ENCODE data around the gene B3GALNT2.

B3GALNT2 gene

DNA sequence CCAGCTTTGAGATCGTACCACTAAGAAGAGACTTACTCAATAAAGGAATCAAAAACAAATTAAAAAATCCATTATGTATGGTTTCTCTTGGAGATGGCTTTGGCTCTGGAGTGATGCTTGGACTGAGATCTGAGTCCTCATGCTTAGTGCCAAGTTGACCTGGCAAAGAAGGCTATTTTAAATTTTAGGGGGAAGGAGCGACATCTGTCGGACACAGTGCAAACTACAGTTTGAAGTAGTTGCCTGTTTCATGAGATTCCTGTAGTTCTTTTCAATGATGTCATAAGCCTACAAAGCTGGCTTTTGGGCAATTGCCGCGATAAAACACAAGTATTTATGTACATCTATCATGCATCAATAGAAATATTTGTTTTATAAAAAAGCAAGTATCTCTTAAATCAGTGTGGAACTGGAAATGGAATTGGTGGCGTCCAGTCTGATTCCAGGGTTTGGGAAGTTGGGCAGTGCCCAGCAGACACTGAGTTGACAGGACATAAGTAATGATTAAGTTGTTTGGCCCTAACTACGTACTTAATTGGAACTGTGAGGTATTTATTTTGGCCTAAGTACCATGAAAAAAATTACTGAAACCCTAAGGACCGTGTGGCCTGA, 87.1 kb downstream of the B3GALNT2 start:
- H3K9me3 ChIP-seq (ENCODE audit: control insufficient read depth, low read depth, low read length): no peaks in the 10 kb centered on the region

DNA sequence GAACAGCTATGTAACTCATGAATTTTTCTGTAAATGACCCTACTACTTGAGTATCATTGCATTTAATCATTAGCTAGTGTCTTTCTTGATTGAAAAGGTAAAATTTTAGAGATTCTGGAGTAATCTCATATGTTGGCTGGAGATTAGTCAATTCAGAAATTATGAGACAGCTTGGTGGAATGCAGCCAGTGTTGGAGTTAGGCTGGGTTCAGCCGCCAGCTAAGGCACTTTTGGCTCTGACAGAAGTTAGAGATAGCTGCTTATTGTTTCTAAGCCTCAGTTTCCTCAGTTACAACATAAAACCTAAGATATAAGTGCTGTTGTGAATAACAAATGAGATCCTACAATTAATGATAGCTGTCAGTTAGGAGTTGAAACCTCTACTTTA, 87.6 kb downstream of the B3GALNT2 start:
- Histone ChIP-seq H3K4me1 (ENCODE audit: control insufficient read depth, low read depth, low read length) (no peaks in the 10 kb centered on the region), H3K9me3 (ENCODE audit: control insufficient read depth, low read depth, low read length) (no peaks in the 10 kb centered on the region), H3K27ac (ENCODE audit: low read length) (no peak overlapping the region), H3K4me3 (ENCODE audit: low read length) (no peak overlapping the region), H3K36me3 (ENCODE audit: control insufficient read depth, low read depth, low read length) (no peaks in the 10 kb centered on the region), H3K9ac (ENCODE audit: low read length) (no peak overlapping the region), H3K27me3 (ENCODE audit: control insufficient read depth, insufficient read depth, low read length) (no peaks in the 10 kb centered on the region)

More for the DNA sequence above, 87.1 kb downstream of the B3GALNT2 start:
- no peak overlapping the region for H3K9ac ChIP-seq (ENCODE audit: low read length)
- no peaks in the 10 kb centered on the region for H3K36me3 ChIP-seq (ENCODE audit: control insufficient read depth, low read depth, low read length)
- no peaks in the 10 kb centered on the region for H3K27me3 ChIP-seq (ENCODE audit: control insufficient read depth, insufficient read depth, low read length)
- H3K27ac ChIP-seq (ENCODE audit: low read length): no peak overlapping the region
- no peak overlapping the region for H3K4me3 ChIP-seq (ENCODE audit: low read length)
- no peaks in the 10 kb centered on the region for H3K4me1 ChIP-seq (ENCODE audit: control insufficient read depth, low read depth, low read length)

- Histone ChIP-seq H3K4me1 (ENCODE audit: control insufficient read depth, low read depth, low read length) (no peaks in the 10 kb centered on the region), H3K36me3 (ENCODE audit: control insufficient read depth, low read depth, low read length) (no peaks in the 10 kb centered on the region), H3K9me3 (ENCODE audit: control insufficient read depth, low read depth, low read length) (no peaks in the 10 kb centered on the region), H3K27me3 (ENCODE audit: control insufficient read depth, insufficient read depth, low read length) (no peaks in the 10 kb centered on the region), H3K27ac (ENCODE audit: low read length) (no peak overlapping the region), H3K9ac (ENCODE audit: low read length) (no peak overlapping the region), H3K4me3 (ENCODE audit: low read length) (no peak overlapping the region)
These were observed 89.0 kb downstream of the B3GALNT2 start for GRCh38 chr1:235415008-235415904.

- no peaks in the 10 kb centered on the region for H3K4me1 ChIP-seq (ENCODE audit: control insufficient read depth, low read depth, low read length)
- no peaks in the 10 kb centered on the region for H3K27me3 ChIP-seq (ENCODE audit: control insufficient read depth, insufficient read depth, low read length)
- no peaks in the 10 kb centered on the region for H3K36me3 ChIP-seq (ENCODE audit: control insufficient read depth, low read depth, low read length)
- H3K9me3 ChIP-seq (ENCODE audit: control insufficient read depth, low read depth, low read length): no peaks in the 10 kb centered on the region
- H3K9ac ChIP-seq (ENCODE audit: low read length): no peak overlapping the region
- no peak overlapping the region for H3K4me3 ChIP-seq (ENCODE audit: low read length)
- no peak overlapping the region for H3K27ac ChIP-seq (ENCODE audit: low read length)
These were observed 92.5 kb downstream of the B3GALNT2 start for GRCh38 chr1:235411489-235412486.

DNA sequence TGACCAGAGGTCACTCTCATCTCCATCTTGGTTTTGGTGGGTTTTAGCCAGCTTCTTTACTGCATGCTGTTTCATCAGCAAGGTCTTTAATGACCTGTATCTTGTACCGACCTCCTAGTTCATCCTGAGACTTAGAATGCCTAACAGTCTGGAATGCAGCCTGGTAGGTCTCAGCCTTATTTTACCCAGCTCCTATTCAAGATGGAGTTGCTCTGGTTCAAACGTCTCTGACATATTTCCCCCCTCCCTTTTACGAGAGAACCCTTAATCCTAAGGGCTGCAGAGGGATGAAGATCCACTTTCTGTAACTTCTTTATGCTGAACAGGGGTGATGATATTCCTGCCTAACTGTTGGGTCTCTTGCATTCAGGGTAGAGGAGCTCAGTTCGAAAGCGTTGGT, 93.8 kb downstream of the B3GALNT2 start:
- H3K36me3 ChIP-seq (ENCODE audit: control insufficient read depth, low read depth, low read length): no peaks in the 10 kb centered on the region
- no peaks in the 10 kb centered on the region for H3K4me1 ChIP-seq (ENCODE audit: control insufficient read depth, low read depth, low read length)
- no peaks in the 10 kb centered on the region for H3K27me3 ChIP-seq (ENCODE audit: control insufficient read depth, insufficient read depth, low read length)

DNA sequence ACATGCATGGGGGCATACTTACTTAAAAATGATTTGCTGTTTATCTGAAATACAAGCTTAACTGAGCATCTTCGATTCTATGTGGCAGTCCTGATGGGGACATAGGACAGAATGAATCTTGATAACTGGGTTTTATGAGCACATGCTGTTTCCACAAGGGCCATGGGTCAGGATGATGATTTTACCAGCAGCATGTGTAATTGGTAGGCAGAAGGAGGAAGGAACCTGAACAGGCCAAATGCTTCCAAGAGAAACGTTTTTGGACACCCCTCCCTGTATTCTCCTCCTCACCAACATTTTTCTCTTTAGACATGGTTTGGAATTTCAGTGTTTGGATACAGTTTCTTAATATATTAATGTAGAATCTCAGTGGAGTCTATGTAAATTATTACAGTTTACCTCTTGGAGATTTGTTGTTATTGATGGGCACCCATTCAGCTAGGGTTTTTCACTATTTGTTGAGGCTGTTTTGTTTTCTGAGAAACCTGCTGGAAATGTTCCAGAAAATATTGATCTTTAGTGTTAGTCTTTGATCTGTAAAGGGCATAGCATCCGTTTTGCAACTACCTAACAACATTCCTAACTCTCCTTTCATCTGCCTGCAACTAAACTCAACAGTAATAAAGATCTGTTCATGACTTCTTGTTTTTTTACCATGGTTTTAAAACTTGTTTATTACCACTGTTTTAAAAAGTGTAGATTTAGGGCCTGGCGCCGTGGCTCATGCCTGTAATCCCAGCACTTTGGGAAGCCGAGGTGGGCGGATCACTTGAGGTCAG, 95.0 kb downstream of the B3GALNT2 start:
- H3K36me3 ChIP-seq (ENCODE audit: control insufficient read depth, low read depth, low read length): no peaks in the 10 kb centered on the region
- no peaks in the 10 kb centered on the region for H3K9me3 ChIP-seq (ENCODE audit: control insufficient read depth, low read depth, low read length)
- no peak overlapping the region for H3K27ac ChIP-seq (ENCODE audit: low read length)
- no peaks in the 10 kb centered on the region for H3K27me3 ChIP-seq (ENCODE audit: control insufficient read depth, insufficient read depth, low read length)
- no peak overlapping the region for H3K9ac ChIP-seq (ENCODE audit: low read length)
- no peaks in the 10 kb centered on the region for H3K4me1 ChIP-seq (ENCODE audit: control insufficient read depth, low read depth, low read length)
- H3K4me3 ChIP-seq (ENCODE audit: low read length): no peak overlapping the region

More for the DNA sequence above, 93.8 kb downstream of the B3GALNT2 start:
- Histone ChIP-seq H3K9me3 (ENCODE audit: control insufficient read depth, low read depth, low read length) (no peaks in the 10 kb centered on the region), H3K27ac (ENCODE audit: low read length) (no peak overlapping the region), H3K9ac (ENCODE audit: low read length) (no peak overlapping the region), H3K4me3 (ENCODE audit: low read length) (no peak overlapping the region)

GRCh38 chr1:235408503-235408960, 95.7 kb downstream of the B3GALNT2 start:
- Histone ChIP-seq H3K4me1 (ENCODE audit: control insufficient read depth, low read depth, low read length) (no peaks in the 10 kb centered on the region), H3K27ac (ENCODE audit: low read length) (no peak overlapping the region), H3K4me3 (ENCODE audit: low read length) (no peak overlapping the region), H3K36me3 (ENCODE audit: control insufficient read depth, low read depth, low read length) (no peaks in the 10 kb centered on the region), H3K9me3 (ENCODE audit: control insufficient read depth, low read depth, low read length) (no peaks in the 10 kb centered on the region), H3K9ac (ENCODE audit: low read length) (no peak overlapping the region), H3K27me3 (ENCODE audit: control insufficient read depth, insufficient read depth, low read length) (no peaks in the 10 kb centered on the region)

DNA sequence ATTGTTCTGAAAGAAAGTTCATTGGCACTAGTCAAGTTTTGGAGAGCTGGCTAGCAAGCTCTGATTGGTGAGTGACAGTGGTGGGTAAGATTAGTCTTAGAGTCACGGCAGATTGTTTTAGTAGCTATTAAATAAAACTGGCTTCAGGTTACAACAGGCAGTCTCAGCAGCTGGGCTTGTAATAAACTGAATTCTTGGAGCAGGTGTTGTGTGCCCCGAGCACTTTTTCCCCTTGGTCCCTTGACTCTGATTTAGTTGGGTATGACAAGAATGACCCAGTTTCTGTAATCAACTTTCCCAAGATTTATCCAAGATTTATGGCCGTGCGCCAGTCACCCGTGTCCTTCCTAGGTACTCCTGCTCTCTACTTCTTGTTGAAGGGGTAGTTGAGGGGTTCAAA, 96.8 kb downstream of the B3GALNT2 start:
- H3K4me1 ChIP-seq (ENCODE audit: control insufficient read depth, low read depth, low read length): no peaks in the 10 kb centered on the region
- no peak overlapping the region for H3K27ac ChIP-seq (ENCODE audit: low read length)
- no peaks in the 10 kb centered on the region for H3K9me3 ChIP-seq (ENCODE audit: control insufficient read depth, low read depth, low read length)
- no peak overlapping the region for H3K9ac ChIP-seq (ENCODE audit: low read length)
- H3K27me3 ChIP-seq (ENCODE audit: control insufficient read depth, insufficient read depth, low read length): no peaks in the 10 kb centered on the region
- no peaks in the 10 kb centered on the region for H3K36me3 ChIP-seq (ENCODE audit: control insufficient read depth, low read depth, low read length)
- no peak overlapping the region for H3K4me3 ChIP-seq (ENCODE audit: low read length)

GRCh38 chr1:235404190-235404589, 100.1 kb downstream of the B3GALNT2 start:
- no peak overlapping the region for H3K4me3 ChIP-seq (ENCODE audit: low read length)
- H3K9ac ChIP-seq (ENCODE audit: low read length): no peak overlapping the region
- H3K4me1 ChIP-seq (ENCODE audit: control insufficient read depth, low read depth, low read length): no peaks in the 10 kb centered on the region
- H3K36me3 ChIP-seq (ENCODE audit: control insufficient read depth, low read depth, low read length): no peaks in the 10 kb centered on the region
- H3K27me3 ChIP-seq (ENCODE audit: control insufficient read depth, insufficient read depth, low read length): no peaks in the 10 kb centered on the region
- H3K27ac ChIP-seq (ENCODE audit: low read length): no peak overlapping the region
- H3K9me3 ChIP-seq (ENCODE audit: control insufficient read depth, low read depth, low read length): no peaks in the 10 kb centered on the region

DNA sequence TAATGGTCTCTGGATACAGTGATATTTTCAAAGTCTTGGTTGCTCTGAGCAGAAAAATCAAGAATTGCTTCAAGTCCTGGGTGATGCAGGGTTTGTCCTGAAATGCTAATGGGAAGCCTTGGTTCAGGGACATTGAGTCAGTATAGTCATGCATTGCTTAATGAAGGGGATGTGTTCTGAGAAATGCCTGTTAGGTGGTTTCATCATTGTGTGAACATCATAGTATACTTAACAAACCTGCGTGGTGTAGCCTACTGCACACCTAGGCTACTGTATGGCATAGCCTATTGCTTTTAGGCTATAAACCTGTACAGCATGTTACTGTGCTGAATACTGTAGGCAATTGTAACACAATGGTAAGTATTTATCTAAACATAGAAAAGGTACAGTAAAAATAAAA, 100.7 kb downstream of the B3GALNT2 start:
- Histone ChIP-seq H3K27ac (ENCODE audit: low read length) (no peak overlapping the region), H3K4me3 (ENCODE audit: low read length) (no peak overlapping the region), H3K27me3 (ENCODE audit: control insufficient read depth, insufficient read depth, low read length) (no peaks in the 10 kb centered on the region), H3K36me3 (ENCODE audit: control insufficient read depth, low read depth, low read length) (no peaks in the 10 kb centered on the region), H3K9me3 (ENCODE audit: control insufficient read depth, low read depth, low read length) (no peaks in the 10 kb centered on the region), H3K4me1 (ENCODE audit: control insufficient read depth, low read depth, low read length) (no peaks in the 10 kb centered on the region), H3K9ac (ENCODE audit: low read length) (no peak overlapping the region)
